GM21390 (cell line): ENCODE measurements around the gene TNK2.
"Not testable (repeated sequence)": the region's sequence is repeated elsewhere in the genome, so short reads cannot be mapped to it uniquely, and the experiment has no call there.

Experiments used
- ATAC-seq: cut with Tn5 transposase; IDR thresholded peaks from one replicate; pipeline ENCODE4 v1.9.1; 2021; ENCODE audit not compliant: unreplicated experiment

Gene TNK2

DNA sequence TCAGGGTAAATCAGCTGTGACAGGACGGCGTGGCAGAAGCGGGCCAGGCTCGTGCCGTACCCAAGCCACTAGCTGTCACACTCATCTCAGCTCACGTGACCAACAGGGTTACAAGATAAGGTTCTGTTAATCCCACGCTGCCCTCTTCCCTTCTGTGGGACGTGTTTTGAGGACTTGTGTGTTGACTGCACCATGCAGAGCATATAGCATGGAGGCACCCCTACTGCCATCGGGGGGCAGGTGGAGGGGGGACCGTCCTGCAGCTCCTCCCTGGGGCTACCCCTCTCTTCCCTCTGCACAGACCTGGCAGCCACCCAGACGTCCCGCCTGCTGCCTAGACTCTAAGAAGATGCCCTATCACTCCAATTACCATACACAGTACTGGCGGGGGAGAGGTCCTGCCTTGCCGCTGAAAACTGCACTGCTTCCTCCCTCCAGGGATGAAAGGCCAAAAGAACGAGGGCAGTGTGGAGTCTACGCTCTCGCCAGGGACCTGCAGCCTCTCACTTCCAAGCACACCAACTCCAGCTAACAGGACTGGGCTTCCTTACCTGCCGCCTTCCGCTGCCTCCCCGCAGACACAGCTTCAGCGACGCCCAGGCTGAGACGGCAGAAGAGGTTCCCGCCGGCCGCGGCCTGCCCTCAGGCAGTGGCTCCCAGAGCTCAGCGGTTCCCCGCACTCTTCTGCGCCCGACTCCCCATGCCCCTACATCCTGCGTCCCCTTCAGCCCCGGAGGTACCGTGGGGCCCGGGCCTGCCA lies at the start of gene TNK2:
TSS of gene TNK2 (minus strand) at position 618 of the 760 bp plus-strand sequence. CDS start 19,963 bp downstream, outside the sequence.
- peak; percentile 19 for ATAC-seq

- no peak for ATAC-seq
These were observed 48.2 kb upstream of the TNK2 start for GRCh38 chr3:195956577-195956976.

DNA sequence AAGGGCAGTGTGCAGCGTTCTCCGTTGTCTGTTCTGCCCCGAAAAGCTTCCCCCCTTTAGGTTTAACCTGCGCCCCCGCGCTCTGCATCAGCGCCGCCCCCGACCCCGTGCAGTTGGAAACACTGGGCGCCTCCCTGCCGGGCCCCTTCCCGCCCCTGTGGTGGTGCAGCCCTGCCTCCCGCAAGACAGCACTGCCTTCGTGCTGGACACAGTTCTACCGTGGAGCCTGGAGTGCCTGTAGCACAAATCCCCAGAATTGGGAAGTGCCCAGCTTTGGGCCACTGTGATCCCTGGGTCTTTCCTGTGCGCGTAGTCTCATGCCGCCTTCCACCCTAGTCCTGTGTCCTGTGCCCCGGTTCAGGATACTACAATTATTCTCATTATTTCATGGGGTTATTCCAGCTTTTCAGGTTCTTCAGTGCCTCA lies 47.1 kb upstream of the TNK2 start:
- not testable (repeated sequence) for ATAC-seq

DNA sequence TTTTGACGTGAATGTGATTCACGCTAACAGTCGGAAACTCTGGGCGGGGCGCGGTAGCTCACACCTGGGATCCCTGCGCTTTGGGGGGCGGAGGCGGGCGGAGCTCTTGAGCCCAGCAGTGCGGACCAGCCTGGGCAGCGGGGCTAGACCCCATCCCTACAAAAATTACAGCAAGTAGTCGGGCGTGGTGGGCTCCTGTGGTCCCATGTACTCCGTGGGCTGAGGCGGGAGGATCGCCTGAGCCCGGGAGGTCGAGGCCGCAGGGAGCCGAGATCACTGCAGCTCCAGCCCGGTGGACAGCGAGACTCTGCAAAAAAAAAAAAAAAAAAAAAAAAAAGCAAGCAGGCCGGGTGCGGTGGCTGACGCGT lies 46.4 kb upstream of the TNK2 start:
- peak; percentile 45 for ATAC-seq

DNA sequence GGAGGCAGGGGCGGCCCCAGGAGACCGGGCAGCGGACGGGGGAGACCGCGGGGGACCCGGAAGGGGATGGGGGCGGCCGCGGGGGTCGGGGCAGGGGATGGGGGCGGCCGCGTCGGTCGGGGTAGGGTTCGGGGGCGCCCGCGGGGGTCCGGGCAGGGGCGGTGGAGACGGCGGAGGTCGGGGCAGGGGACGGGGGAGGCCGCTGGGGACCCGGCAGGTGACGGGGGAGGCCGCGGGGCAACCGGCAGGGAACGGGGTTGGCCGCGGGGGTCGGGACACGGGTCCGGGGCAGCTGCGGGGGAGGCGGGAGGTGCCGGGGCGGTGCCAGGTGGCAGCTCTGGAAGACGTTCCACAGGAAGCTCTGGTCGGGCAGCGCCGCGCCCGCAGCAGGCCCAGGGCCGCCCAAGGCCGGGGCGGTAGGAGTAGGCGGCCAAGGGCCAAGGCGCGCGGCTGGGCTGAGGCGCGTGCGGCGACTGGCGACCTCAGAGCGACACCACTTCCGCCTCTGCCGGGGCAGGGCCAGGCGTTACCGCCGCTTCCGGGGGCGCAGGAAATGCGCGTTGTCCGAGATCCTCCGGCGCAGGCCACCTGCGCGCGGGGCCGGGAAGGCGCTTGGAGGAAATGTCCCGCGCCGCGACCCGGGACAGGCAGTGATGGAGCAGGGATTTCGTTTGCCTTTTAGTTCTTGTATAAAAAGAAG lies 45.9 kb upstream of the TNK2 start:
- ATAC-seq: peak; percentile 99

- not testable (repeated sequence) for ATAC-seq
These were observed 44.2 kb upstream of the TNK2 start for GRCh38 chr3:195952590-195952989.

GRCh38 chr3:195951443-195952177 lies 43.3 kb upstream of the TNK2 start:
- ATAC-seq: not testable (repeated sequence)

DNA sequence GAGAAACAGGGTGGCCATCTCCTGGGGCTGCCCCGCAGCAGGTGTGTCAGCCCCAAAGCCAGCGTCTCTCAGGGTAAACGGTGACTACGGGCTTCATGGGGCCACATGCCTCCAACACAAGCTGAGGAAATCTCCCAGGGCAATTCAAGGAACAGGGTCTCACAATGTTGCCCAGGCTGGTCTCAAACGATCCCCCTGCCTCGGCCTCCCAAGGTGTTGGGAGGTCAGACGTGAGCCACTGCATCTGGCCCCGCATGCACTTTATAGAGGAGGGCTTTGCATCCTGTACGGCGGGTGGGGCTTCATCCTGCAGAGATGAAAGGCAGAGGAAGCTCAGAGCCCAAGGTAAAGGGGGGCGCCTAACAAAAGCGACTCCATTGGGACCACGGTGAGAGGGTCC lies 42.4 kb upstream of the TNK2 start:
- not testable (repeated sequence) for ATAC-seq

DNA sequence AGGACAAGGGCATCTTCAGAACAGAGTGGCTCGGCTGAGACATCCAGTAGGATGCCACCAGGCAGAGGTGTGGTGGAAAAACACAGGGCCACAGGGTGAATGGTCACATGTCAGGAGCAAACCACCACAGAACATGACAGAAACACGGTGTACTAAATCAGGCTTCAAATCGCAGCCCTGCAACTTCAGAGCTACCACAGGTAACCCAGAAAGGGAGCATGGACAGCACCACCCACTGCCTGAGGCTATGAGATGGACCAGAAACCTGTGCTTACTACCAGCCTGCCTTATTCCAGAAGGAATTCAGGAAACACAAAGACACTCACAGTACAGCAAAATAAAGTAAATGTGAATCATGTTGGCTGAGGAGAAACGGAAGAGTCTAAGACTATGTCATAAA lies 41.8 kb upstream of the TNK2 start:
- not testable (repeated sequence) for ATAC-seq

DNA sequence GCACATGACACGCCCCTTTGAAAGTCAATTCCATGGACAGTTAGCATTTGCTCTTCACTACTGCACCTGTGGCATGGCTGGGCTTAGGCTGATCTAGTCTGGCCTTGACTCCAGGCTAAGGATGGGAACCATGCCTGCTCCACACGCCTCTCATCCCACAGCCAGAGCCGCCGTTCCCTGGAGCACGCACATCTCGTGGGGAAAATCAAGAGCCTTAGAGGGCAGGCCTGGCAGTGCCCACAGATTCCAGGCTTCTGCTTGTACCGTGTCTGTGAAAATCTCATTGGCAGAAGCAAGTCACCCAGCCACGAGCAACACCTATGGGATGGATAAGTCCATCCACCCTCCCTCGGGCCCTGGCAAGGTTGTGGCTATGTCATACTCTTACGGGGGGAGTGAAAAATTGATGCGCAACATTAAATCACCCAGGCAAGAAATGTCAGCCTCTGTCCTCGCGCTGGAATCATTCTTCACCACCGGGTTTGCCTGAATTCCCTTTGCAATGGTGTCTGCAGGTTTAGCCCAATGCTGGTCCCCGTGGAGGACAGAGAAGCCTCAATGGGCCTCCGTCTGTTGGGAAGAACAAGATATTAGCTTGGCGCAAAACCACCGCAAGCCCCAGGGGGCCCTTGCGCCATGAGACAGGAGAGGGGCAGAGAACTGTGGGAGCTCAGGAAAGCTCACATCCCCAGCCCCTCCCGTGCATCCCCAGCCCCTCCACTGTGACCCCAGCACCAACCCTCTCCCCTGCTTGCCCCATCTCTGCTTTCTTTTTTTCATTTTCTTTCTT lies 38.8 kb upstream of the TNK2 start:
- not testable (repeated sequence) for ATAC-seq

GRCh38 chr3:195941265-195941815 lies 33.0 kb upstream of the TNK2 start:
- not testable (repeated sequence) for ATAC-seq

- ATAC-seq: not testable (repeated sequence)
These were observed 32.5 kb upstream of the TNK2 start for GRCh38 chr3:195940806-195941205.

- ATAC-seq: not testable (repeated sequence)
These were observed 31.4 kb upstream of the TNK2 start for GRCh38 chr3:195939526-195940470.

GRCh38 chr3:195933044-195933430 lies 24.7 kb upstream of the TNK2 start:
- not testable (repeated sequence) for ATAC-seq

DNA sequence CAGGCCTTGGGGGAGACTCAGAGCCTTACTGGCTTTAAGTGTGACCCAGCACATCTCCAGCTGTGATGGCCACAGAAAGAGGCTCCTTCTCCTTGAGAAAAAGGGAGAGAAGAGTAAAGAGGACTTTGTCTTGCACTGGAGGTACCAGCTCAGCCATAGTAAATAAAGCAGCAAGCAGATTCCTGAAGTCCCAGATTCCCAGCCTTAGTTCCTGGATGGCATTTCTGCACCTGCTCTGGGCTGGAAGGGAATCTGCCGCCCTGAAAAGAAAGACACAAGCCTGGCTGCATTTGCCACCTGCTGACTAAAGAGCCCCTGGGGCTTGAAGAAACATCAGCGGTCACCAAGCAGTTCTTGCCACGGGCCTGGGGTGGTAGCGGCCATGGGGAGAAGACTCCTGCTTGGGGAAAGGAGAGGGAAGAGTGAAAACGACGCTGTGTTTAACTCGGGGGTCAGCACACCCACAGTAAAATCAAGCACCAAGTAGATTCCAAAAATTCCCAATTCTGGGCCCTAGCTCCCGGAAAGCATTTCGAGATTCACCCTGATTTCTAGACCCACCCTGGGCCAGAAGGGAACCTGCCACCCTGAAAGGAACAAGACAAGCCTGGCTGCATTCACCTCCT lies 24.2 kb upstream of the TNK2 start:
- no peak for ATAC-seq

GRCh38 chr3:195931582-195932273 lies 23.4 kb upstream of the TNK2 start:
- no peak for ATAC-seq

GRCh38 chr3:195929452-195929851 lies 21.1 kb upstream of the TNK2 start:
- ATAC-seq: no peak

DNA sequence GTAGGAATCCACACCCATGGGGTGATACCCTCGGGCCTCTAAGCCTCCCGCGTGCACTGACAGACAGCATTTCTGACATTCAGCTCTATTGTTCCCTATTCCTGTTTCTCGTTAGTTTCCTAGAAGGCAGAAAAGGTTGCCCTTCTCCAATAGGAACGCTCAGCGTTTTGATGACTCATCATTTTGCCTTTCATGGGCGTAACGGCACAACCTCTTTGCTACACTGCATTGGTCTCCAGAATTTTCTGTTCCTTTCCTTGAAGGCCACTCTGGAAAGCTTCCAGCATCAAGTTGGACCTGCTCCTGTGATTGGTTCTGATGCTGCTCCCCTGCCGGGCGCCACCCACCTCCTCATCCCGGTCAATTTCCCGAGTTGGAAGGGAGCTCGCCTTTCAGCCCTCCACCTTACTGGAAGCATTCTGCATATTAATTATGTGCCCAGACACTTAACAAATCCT lies 13.0 kb upstream of the TNK2 start:
- no peak for ATAC-seq
